DND-41 (cell line): ENCODE measurements around the gene RUNX3.

Experiments
- ATAC-seq: fragments of 200-7000 bp; cut with Tn5 transposase; 3 replicates; pipeline ENCODE4 v1.9.1; 2021; ENCODE audit warnings: low read depth; ENCODE audit not compliant: insufficient read depth
- DNase-seq: peaks from one replicate; pipeline ENCODE4 v3.0.0-alpha.2; 2020
- H2AFZ ChIP-seq: 2 replicates; pipeline ENCODE4 v1.6.0; 2012; ENCODE audit warnings: low read depth, low read length
- H3K27ac ChIP-seq: 2 replicates; pipeline ENCODE4 v1.5.1; 2012; ENCODE audit warnings: low read length, inconsistent platforms
- H3K27me3 ChIP-seq: fragments of 200-600 bp; sonication (generic); 2 replicates; pipeline ENCODE4 v1.6.0; 2012; ENCODE audit warnings: low read length, mild to moderate bottlenecking, inconsistent platforms; ENCODE audit not compliant: insufficient read depth, poor library complexity
- H3K36me3 ChIP-seq: 2 replicates; pipeline ENCODE4 v1.5.1; 2012; ENCODE audit warnings: low read length, inconsistent platforms; ENCODE audit not compliant: insufficient read depth
- H3K4me1 ChIP-seq: 2 replicates; pipeline ENCODE4 v1.5.1; 2012; ENCODE audit warnings: mild to moderate bottlenecking, low read length; ENCODE audit not compliant: insufficient read depth
- H3K4me2 ChIP-seq: 2 replicates; pipeline ENCODE4 v1.6.0; 2012; ENCODE audit warnings: mild to moderate bottlenecking, moderate library complexity, low read length, inconsistent platforms; ENCODE audit not compliant: insufficient read depth
- H3K4me3 ChIP-seq, 2 experiments: fragments of 200-600 bp in 1 of 2; shearing (Covaris generic) in 1 of 2; 2 replicates each; pipeline ENCODE4 v1.5.1; 2012 to 2016; ENCODE audit warnings: inconsistent platforms in 2 of 2, low read length in 2 of 2, mild to moderate bottlenecking in 2 of 2, low read depth in 1 of 2, moderate library complexity in 1 of 2
- H3K79me2 ChIP-seq: 2 replicates; pipeline ENCODE4 v1.6.0; 2012; ENCODE audit warnings: low read length, inconsistent platforms; ENCODE audit not compliant: insufficient read depth
- H3K9ac ChIP-seq: 2 replicates; pipeline ENCODE4 v1.6.0; 2012; ENCODE audit warnings: low read depth, mild to moderate bottlenecking, inconsistent platforms, low read length, moderate library complexity
- H3K9me3 ChIP-seq: 2 replicates; pipeline ENCODE4 v1.5.1; 2012; ENCODE audit warnings: low read length, moderate library complexity, mild to moderate bottlenecking, inconsistent platforms; ENCODE audit not compliant: insufficient read depth, severe bottlenecking
- H4K20me1 ChIP-seq: 2 replicates; pipeline ENCODE4 v1.6.0; 2012; ENCODE audit warnings: low read length; ENCODE audit not compliant: insufficient read depth
- EZH2 ChIP-seq: IDR thresholded peaks from 3 replicates; pipeline ENCODE4 v1.6.1; 2012; ENCODE audit warnings: borderline replicate concordance, low read depth, mild to moderate bottlenecking, moderate library complexity, low read length, inconsistent platforms; ENCODE audit not compliant: severe bottlenecking
- TF ChIP-seq, protein P1 (sequence below): IDR thresholded peaks from 2 replicates; pipeline ENCODE4 v1.5.1; 2012; ENCODE audit warnings: borderline replicate concordance, low read length, moderate library complexity, mild to moderate bottlenecking; ENCODE audit not compliant: poor library complexity, severe bottlenecking; ENCODE audit errors: extremely low read depth

RUNX3 gene

DNA sequence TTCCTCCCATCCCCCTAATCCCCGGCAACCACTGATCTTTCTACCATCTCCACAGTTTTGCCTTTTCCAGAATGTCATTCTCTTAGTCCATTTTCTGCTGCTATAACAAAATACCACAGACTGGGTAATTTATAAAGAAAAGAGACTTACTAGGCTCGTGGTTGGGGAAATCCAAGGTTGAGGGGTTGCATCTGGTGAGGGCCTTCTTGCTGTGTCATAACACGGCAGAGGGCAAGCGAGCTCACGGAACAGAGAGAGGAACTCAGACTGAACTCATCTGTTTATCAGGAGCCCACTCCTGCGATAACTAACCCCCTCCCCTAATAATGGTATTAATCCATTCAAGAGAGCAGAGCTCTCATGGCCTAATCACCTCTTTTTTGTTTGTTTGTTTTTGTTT lies 52.0 kb downstream of the RUNX3 start:
- no peak overlapping the region for H3K4me3 ChIP-seq

DNA sequence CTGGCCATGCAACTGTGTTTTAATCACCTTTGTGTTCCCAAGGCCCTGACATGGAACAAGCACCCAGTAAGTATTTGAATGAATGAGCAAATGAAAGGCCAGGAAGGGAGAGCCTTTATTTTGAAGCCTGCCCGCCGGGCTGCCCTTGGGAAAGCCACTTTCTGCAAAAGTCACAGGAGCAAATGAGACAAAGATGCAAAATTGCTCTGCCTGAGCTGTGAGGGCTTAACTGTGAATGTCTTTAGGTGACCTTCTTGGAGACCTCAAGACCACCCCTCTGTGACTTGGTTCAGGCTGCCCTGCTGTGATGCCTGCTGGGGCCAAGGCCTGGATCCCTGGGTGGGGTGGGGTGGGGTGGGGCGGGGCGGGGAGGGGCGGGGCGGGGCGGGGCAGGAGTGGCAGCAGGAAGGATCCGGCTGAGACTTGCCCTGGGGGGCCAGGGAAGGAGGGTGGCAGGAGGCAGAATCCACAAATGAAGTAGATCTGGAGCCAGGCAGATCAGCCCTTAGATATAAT lies 54.0 kb downstream of the RUNX3 start:
- no peak for TF ChIP-seq EZH2
- TF ChIP-seq, protein P1, sequence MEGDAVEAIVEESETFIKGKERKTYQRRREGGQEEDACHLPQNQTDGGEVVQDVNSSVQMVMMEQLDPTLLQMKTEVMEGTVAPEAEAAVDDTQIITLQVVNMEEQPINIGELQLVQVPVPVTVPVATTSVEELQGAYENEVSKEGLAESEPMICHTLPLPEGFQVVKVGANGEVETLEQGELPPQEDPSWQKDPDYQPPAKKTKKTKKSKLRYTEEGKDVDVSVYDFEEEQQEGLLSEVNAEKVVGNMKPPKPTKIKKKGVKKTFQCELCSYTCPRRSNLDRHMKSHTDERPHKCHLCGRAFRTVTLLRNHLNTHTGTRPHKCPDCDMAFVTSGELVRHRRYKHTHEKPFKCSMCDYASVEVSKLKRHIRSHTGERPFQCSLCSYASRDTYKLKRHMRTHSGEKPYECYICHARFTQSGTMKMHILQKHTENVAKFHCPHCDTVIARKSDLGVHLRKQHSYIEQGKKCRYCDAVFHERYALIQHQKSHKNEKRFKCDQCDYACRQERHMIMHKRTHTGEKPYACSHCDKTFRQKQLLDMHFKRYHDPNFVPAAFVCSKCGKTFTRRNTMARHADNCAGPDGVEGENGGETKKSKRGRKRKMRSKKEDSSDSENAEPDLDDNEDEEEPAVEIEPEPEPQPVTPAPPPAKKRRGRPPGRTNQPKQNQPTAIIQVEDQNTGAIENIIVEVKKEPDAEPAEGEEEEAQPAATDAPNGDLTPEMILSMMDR, result no peak
- no peak overlapping the region for H3K4me3 ChIP-seq
- H3K9me3 ChIP-seq, result no peaks in the 10 kb centered on the region
- ATAC-seq (no peak), DNase-seq (no peak)
- no peaks in the 10 kb centered on the region for H3K36me3 ChIP-seq
- H2AFZ ChIP-seq, result no peak overlapping the region
- H3K9ac ChIP-seq, result no peak overlapping the region
- no peaks in the 10 kb centered on the region; the same call in 1 of the 2 replicates for H4K20me1 ChIP-seq
- no peaks in the 10 kb centered on the region for H3K4me1 ChIP-seq
- no peak overlapping the region for H3K4me2 ChIP-seq
- peaks cover 9% of the 10 kb centered on the region for H3K27me3 ChIP-seq
- no peaks in the 10 kb centered on the region for H3K79me2 ChIP-seq
- no peak overlapping the region for H3K27ac ChIP-seq

More for the DNA sequence above, 52.0 kb downstream of the RUNX3 start:
- Histone ChIP-seq H3K9ac (no peak overlapping the region), H3K27me3 (peaks cover 9% of the 10 kb centered on the region), H3K79me2 (no peaks in the 10 kb centered on the region), H4K20me1 (no peaks in the 10 kb centered on the region), H3K4me1 (no peaks in the 10 kb centered on the region), H2AFZ (no peak overlapping the region), H3K4me2 (no peak overlapping the region), H3K36me3 (no peaks in the 10 kb centered on the region), H3K9me3 (peaks cover 3% of the 10 kb centered on the region), H3K27ac (no peak overlapping the region)
- no peak for TF ChIP-seq EZH2
- TF ChIP-seq, protein P1, result no peak
- ATAC-seq (no peak), DNase-seq (no peak)

DNA sequence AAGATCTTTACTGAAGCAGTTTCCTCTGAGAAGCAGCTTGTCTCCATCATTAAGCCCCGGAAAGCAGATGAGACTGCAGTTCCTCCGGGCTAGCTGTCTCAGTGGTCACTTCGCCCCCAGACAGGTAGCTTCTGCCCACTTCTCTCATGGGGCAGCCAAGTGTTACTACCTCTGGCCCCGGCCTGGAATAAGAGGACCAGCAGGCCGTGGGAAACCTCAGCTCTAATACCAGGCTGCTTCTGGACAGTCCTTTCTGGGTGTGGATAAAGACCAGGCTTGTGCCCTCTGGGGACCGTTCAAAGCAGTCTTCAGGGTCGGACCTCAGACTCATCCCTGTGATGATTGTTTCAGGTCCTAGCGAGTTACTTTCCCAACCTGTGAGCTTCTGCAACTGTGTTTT lies 54.8 kb downstream of the RUNX3 start:
- Histone ChIP-seq H3K79me2 (no peaks in the 10 kb centered on the region), H3K27ac (no peak overlapping the region), H3K4me2 (no peak overlapping the region), H2AFZ (no peak overlapping the region), H3K4me3 (no peak overlapping the region), H3K36me3 (no peaks in the 10 kb centered on the region), H3K9ac (no peak overlapping the region), H4K20me1 (no peaks in the 10 kb centered on the region; the same call in 1 of the 2 replicates), H3K4me1 (no peaks in the 10 kb centered on the region), H3K9me3 (no peaks in the 10 kb centered on the region), H3K27me3 (peaks cover 9% of the 10 kb centered on the region)
- ATAC-seq, result no peak
- TF ChIP-seq EZH2, result no peak
- TF ChIP-seq, protein P1, result no peak
- DNase-seq, result no peak
